MCF 10A (cell line): ENCODE measurements around the gene KRT34. TPM values are rescaled to one million over a fixed set of nuclear protein-coding genes. Genes with fewer than 3 reads are reported as not detected.

Source experiments
- BruUV-seq: library from RNA; stranded (reverse); fragments of 400-500 nt; replicated peaks from 2 replicates; lab custom pipeline; 2021; lab: Mats Ljungman, UMichigan
- CTCF ChIA-PET: fragments of 300-600 bp; sonication (Branson Sonifier 250); formaldehyde crosslinking; extraction: SDS; loops from one replicate; lab custom pipeline; 2021; ENCODE audit warnings: antibody characterized with exemption, inconsistent platforms; lab: Yijun Ruan, JAX
- POLR2A ChIA-PET: fragments of 300-600, 350-650 bp; sonication (Branson Sonifier 250); formaldehyde crosslinking; extraction: SDS; loops from one replicate; lab custom pipeline; 2020; ENCODE audit warnings: antibody characterized with exemption, inconsistent platforms; lab: Yijun Ruan, JAX
- DNase-seq: peaks from one replicate; pipeline ENCODE4 v3.0.0-alpha.2; 2018; ENCODE audit not compliant: unreplicated experiment
- H3K27ac Mint-ChIP-seq: one replicate; pipeline ENCODE4 v1.8.0; 2022; ENCODE audit warnings: mild to moderate bottlenecking, low read depth, mixed read lengths; ENCODE audit not compliant: unreplicated experiment
- H3K27me3 Mint-ChIP-seq: one replicate; pipeline ENCODE4 v1.8.0; 2022; ENCODE audit warnings: mixed read lengths; ENCODE audit not compliant: insufficient read depth, unreplicated experiment
- H3K36me3 Mint-ChIP-seq: one replicate; pipeline ENCODE4 v1.8.0; 2022; ENCODE audit warnings: mild to moderate bottlenecking, moderate library complexity, mixed read lengths; ENCODE audit not compliant: insufficient read depth, unreplicated experiment
- H3K4me1 Mint-ChIP-seq: one replicate; pipeline ENCODE4 v1.8.0; 2022; ENCODE audit warnings: mixed read lengths; ENCODE audit not compliant: insufficient read depth, unreplicated experiment
- H3K4me3 Mint-ChIP-seq: one replicate; pipeline ENCODE4 v1.8.0; 2022; ENCODE audit warnings: mild to moderate bottlenecking, moderate library complexity, mixed read lengths; ENCODE audit not compliant: unreplicated experiment
- H3K9me3 Mint-ChIP-seq: one replicate; pipeline ENCODE4 v1.8.0; 2022; ENCODE audit warnings: mixed read lengths; ENCODE audit not compliant: unreplicated experiment
- CTCF ChIP-seq: fragments of 200-600 bp; IDR thresholded peaks from one replicate; pipeline ENCODE4 v1.8.0; 2022; ENCODE audit warnings: antibody characterized with exemption, mild to moderate bottlenecking; ENCODE audit not compliant: unreplicated experiment
- intact Hi-C: fragments of 100-400 bp; cut with micrococcal nuclease; formaldehyde crosslinking; loops from 2 replicates; pipeline ENCODE4 v1.14.1; 2022
- total RNA-seq: library from RNA; stranded (reverse); gene quantifications from 2 replicates; pipeline ENCODE4 v1.2.3, GENCODE V29; 2022

Gene KRT34
- total RNA-seq, 1 experiment from 2014 or later, result 0.40 TPM

GRCh38 chr17:41420134-41420533 lies 38.0 kb upstream of the KRT34 start:
- no peak overlapping the region for H3K4me3 Mint-ChIP-seq

GRCh38 chr17:41419716-41420115 lies 37.6 kb upstream of the KRT34 start:
- no peaks in the 10 kb centered on the region for H3K36me3 Mint-ChIP-seq
- TF ChIP-seq CTCF, result no peak
- no peaks in the 10 kb centered on the region for H3K27me3 Mint-ChIP-seq
- ChIA-PET CTCF (no interaction called here), POLR2A (interaction anchor here (1.1 to 2.4 kb wide), 5 partner anchors 12 to 234 kb away, joined by 3 to 13 read pairs (median 7); no protein-coding TSS in a partner anchor)
- peaks cover 32% of the 10 kb centered on the region for H3K4me1 Mint-ChIP-seq
- peak overlapping the region; percentile 39 for H3K27ac Mint-ChIP-seq
- intact Hi-C loops, result no loop called here
- H3K9me3 Mint-ChIP-seq, result no peaks in the 10 kb centered on the region
- H3K4me3 Mint-ChIP-seq, result no peak overlapping the region
- no peak for DNase-seq
- BruUV-seq, result no TSS peak

More at GRCh38 chr17:41420134-41420533, 38.0 kb upstream of the KRT34 start:
- DNase-seq, result peak; percentile 62
- TF ChIP-seq CTCF, result no peak
- H3K9me3 Mint-ChIP-seq, result no peaks in the 10 kb centered on the region
- peak overlapping the region; percentile 39 for H3K27ac Mint-ChIP-seq
- no peaks in the 10 kb centered on the region for H3K36me3 Mint-ChIP-seq
- no peaks in the 10 kb centered on the region for H3K27me3 Mint-ChIP-seq
- peaks cover 32% of the 10 kb centered on the region for H3K4me1 Mint-ChIP-seq
- ChIA-PET POLR2A (interaction anchor here (1.1 to 2.4 kb wide), 5 partner anchors 12 to 233 kb away, joined by 3 to 13 read pairs (median 7); no protein-coding TSS in a partner anchor), CTCF (interaction anchor here (0.6 to 0.9 kb wide), 2 partner anchors 17 to 98 kb away, joined by 3 read pairs; no protein-coding TSS in a partner anchor)
- intact Hi-C loops, result no loop called here
- BruUV-seq, result no TSS peak

GRCh38 chr17:41418116-41418860 lies 36.2 kb upstream of the KRT34 start:
- H3K4me3 Mint-ChIP-seq, result no peak overlapping the region
- H3K4me1 Mint-ChIP-seq, result peaks cover 32% of the 10 kb centered on the region
- BruUV-seq, result no TSS peak
- ChIA-PET CTCF (interaction anchor here (0.8 to 1.0 kb wide), 3 partner anchors 10 to 26 kb away, joined by 3 read pairs; no protein-coding TSS in a partner anchor), POLR2A (interaction anchor here (0.9 to 1.6 kb wide), 4 partner anchors 13 to 27 kb away, joined by 3 to 5 read pairs (median 4); no protein-coding TSS in a partner anchor)
- no peak overlapping the region for H3K27ac Mint-ChIP-seq
- no peak for TF ChIP-seq CTCF
- no peaks in the 10 kb centered on the region for H3K36me3 Mint-ChIP-seq
- no peaks in the 10 kb centered on the region for H3K9me3 Mint-ChIP-seq
- no peaks in the 10 kb centered on the region for H3K27me3 Mint-ChIP-seq
- DNase-seq, result no peak
- intact Hi-C loops, result no loop called here

- Mint-ChIP-seq H3K27me3 (no peaks in the 10 kb centered on the region), H3K9me3 (no peaks in the 10 kb centered on the region), H3K27ac (no peak overlapping the region), H3K4me1 (peaks cover 32% of the 10 kb centered on the region), H3K36me3 (no peaks in the 10 kb centered on the region), H3K4me3 (no peak overlapping the region)
- ChIA-PET CTCF (interaction anchor here (0.6 to 1.0 kb wide), 4 partner anchors 10 to 87 kb away, joined by 3 to 4 read pairs (median 3); no protein-coding TSS in a partner anchor), POLR2A (interaction anchor here (0.6 to 1.6 kb wide), 5 partner anchors 12 to 79 kb away, joined by 3 to 5 read pairs (median 3); no protein-coding TSS in a partner anchor)
- DNase-seq, result peak; percentile 34
- peak; percentile 37 for TF ChIP-seq CTCF
- intact Hi-C loops, result no loop called here
- BruUV-seq, result no TSS peak
Measured at GRCh38 chr17:41417576-41418015, 35.5 kb upstream of the KRT34 start.
